Measurements from ENCODE around the gene SLC6A17.

SLC6A17 gene

DNA sequence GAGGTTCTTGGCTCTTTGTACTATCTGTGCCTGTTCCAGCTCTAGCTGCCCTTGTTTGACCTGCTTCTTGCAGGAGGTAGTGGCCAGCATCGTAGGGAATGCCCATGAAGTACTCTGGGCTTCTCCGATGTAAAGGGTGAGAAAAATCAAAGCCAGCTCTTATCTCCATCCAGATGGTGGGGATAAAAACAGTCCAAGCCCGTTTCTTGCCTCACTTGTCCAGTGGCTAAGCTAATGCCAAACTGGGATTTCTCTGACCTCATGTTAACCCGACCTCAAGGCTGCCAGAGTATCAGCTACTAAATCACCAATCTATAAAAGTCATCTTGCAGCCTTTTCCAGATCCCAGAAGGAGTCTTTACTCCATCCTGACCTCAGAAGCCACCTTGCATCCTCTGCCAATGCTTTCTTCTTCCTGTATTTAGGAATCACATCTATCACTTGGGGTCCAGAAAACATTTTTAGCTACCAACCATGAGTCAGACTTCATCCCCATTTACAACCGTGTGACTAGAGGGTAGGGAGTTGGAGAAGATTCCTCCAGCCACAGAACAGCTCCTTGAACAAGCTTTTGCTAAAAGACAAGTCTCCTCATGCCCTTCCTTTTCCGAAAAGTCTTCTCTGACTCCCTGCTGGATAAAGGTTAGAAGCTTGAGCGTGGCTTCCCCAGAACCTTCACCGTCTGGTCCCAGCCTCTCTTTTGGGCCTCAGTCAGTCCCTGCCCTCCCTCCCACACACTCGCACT lies 95.8 kb downstream of the SLC6A17 start:
- no peak for TF ChIP-seq EZH2phosphoT487 (IDR thresholded peaks at IDR 0.05; ENCODE audit: borderline replicate concordance)
- TF ChIP-seq, protein P1, sequence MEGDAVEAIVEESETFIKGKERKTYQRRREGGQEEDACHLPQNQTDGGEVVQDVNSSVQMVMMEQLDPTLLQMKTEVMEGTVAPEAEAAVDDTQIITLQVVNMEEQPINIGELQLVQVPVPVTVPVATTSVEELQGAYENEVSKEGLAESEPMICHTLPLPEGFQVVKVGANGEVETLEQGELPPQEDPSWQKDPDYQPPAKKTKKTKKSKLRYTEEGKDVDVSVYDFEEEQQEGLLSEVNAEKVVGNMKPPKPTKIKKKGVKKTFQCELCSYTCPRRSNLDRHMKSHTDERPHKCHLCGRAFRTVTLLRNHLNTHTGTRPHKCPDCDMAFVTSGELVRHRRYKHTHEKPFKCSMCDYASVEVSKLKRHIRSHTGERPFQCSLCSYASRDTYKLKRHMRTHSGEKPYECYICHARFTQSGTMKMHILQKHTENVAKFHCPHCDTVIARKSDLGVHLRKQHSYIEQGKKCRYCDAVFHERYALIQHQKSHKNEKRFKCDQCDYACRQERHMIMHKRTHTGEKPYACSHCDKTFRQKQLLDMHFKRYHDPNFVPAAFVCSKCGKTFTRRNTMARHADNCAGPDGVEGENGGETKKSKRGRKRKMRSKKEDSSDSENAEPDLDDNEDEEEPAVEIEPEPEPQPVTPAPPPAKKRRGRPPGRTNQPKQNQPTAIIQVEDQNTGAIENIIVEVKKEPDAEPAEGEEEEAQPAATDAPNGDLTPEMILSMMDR (conservative IDR thresholded peaks at IDR 0.05; ENCODE audit: low read length): no peak
- Histone ChIP-seq H3F3A (ENCODE audit: low read depth) (no peaks in the 10 kb centered on the region), H3K27me3 (ENCODE audit: insufficient read depth, low read length, poor library complexity, severe bottlenecking) (no peaks in the 10 kb centered on the region), H3K36me3 (ENCODE audit: insufficient read depth, low read length) (no peaks in the 10 kb centered on the region), H3K4me2 (ENCODE audit: low read depth, low read length, poor library complexity, severe bottlenecking) (no peak overlapping the region), H3K9ac (ENCODE audit: low read depth, low read length, poor library complexity, severe bottlenecking) (no peak overlapping the region), H3K4me1 (ENCODE audit: insufficient read depth, low read length, poor library complexity, severe bottlenecking) (no peaks in the 10 kb centered on the region), H3K9me2 (replicated peaks; ENCODE audit: low read depth, low read length) (no peaks in the 10 kb centered on the region), H2AFZ (ENCODE audit: low read length) (no peak overlapping the region), H4K20me1 (ENCODE audit: insufficient read depth, low read length, poor library complexity, severe bottlenecking) (no peaks in the 10 kb centered on the region), H3K4me3 (ENCODE audit: low read length, poor library complexity, severe bottlenecking) (no peak overlapping the region), H3K9me3 (ENCODE audit: insufficient read depth, low read depth, low read length) (no peaks in the 10 kb centered on the region), H3K79me2 (ENCODE audit: insufficient read depth, low read length) (no peaks in the 10 kb centered on the region)

DNA sequence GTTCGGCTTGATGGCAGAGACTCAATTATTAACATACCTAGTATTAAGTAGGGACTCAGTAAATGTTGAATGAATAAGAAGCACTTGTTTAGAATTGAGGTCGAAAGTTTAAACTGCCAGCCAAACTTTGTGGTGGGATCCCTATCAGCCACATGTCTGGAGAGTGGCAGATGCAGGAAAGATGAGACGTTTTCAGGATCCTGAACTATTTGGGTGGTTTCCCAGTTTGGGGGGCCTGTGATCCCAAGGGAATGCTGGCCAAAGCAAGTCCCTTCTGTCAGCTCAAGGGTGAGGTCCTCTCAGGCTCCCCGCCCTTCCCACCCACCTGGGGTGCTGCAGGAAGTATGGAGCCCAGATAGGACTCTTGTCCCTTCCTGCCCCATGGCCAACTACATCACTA lies 98.5 kb downstream of the SLC6A17 start:
- no peaks in the 10 kb centered on the region for H3K36me3 ChIP-seq (ENCODE audit: insufficient read depth, low read length)
- H3K9ac ChIP-seq (ENCODE audit: low read depth, low read length, poor library complexity, severe bottlenecking): no peak overlapping the region
- H3K9me3 ChIP-seq (ENCODE audit: insufficient read depth, low read depth, low read length): no peaks in the 10 kb centered on the region
- no peak overlapping the region for H3K4me3 ChIP-seq (ENCODE audit: low read length, poor library complexity, severe bottlenecking)
- no peak overlapping the region for H3K4me2 ChIP-seq (ENCODE audit: low read depth, low read length, poor library complexity, severe bottlenecking)
- no peaks in the 10 kb centered on the region for H3K9me2 ChIP-seq (replicated peaks; ENCODE audit: low read depth, low read length)
- no peaks in the 10 kb centered on the region for H3K4me1 ChIP-seq (ENCODE audit: insufficient read depth, low read length, poor library complexity, severe bottlenecking)
- no peaks in the 10 kb centered on the region for H3F3A ChIP-seq (ENCODE audit: low read depth)
- no peak for TF ChIP-seq EZH2phosphoT487 (IDR thresholded peaks at IDR 0.05; ENCODE audit: borderline replicate concordance)
- TF ChIP-seq, protein P1 (conservative IDR thresholded peaks at IDR 0.05; ENCODE audit: low read length): no peak
- H2AFZ ChIP-seq (ENCODE audit: low read length): no peak overlapping the region
- H3K27me3 ChIP-seq (ENCODE audit: insufficient read depth, low read length, poor library complexity, severe bottlenecking): no peaks in the 10 kb centered on the region
- no peaks in the 10 kb centered on the region for H4K20me1 ChIP-seq (ENCODE audit: insufficient read depth, low read length, poor library complexity, severe bottlenecking)
- no peaks in the 10 kb centered on the region for H3K79me2 ChIP-seq (ENCODE audit: insufficient read depth, low read length)

DNA sequence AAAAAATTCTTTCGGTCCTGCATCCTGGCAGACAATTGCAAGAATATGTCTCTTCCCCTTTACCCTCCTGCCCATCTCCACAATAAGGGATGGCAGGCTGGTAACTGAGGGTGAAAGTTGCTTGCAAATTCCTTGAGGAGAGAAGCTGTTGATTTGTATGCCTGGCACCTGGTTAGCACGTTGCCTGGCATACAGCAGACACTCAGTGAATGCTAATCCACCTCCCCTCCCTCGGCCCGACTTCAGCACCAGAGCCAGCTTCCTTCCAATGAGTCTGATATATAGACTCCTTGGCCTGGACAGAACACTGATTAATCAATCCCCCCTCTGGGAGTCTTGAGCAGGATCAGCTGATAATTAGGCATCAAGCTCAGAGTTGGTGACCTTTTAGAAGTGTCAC lies 99.0 kb downstream of the SLC6A17 start:
- TF ChIP-seq, protein P1 (conservative IDR thresholded peaks at IDR 0.05; ENCODE audit: low read length): no peak
- no peak for TF ChIP-seq EZH2phosphoT487 (IDR thresholded peaks at IDR 0.05; ENCODE audit: borderline replicate concordance)
- Histone ChIP-seq H3K4me1 (ENCODE audit: insufficient read depth, low read length, poor library complexity, severe bottlenecking) (no peaks in the 10 kb centered on the region), H3K27me3 (ENCODE audit: insufficient read depth, low read length, poor library complexity, severe bottlenecking) (no peaks in the 10 kb centered on the region), H2AFZ (ENCODE audit: low read length) (no peak overlapping the region), H3F3A (ENCODE audit: low read depth) (no peaks in the 10 kb centered on the region), H3K9ac (ENCODE audit: low read depth, low read length, poor library complexity, severe bottlenecking) (no peak overlapping the region), H3K36me3 (ENCODE audit: insufficient read depth, low read length) (no peaks in the 10 kb centered on the region), H3K9me2 (replicated peaks; ENCODE audit: low read depth, low read length) (no peaks in the 10 kb centered on the region), H3K4me2 (ENCODE audit: low read depth, low read length, poor library complexity, severe bottlenecking) (no peak overlapping the region), H3K79me2 (ENCODE audit: insufficient read depth, low read length) (no peaks in the 10 kb centered on the region), H3K4me3 (ENCODE audit: low read length, poor library complexity, severe bottlenecking) (no peak overlapping the region), H4K20me1 (ENCODE audit: insufficient read depth, low read length, poor library complexity, severe bottlenecking) (no peaks in the 10 kb centered on the region), H3K9me3 (ENCODE audit: insufficient read depth, low read depth, low read length) (no peaks in the 10 kb centered on the region)
